DMS 273 (cell line): ENCODE measurements around the gene GTPBP8.
A peak's percentile ranks its signal among the peaks of the same experiment; 100 is the strongest.

Experiments
- DNase-seq: peaks from one replicate; lab custom pipeline; 2025; ENCODE audit not compliant: unreplicated experiment; lab: John Stamatoyannopoulos, UW

The GTPBP8 gene

DNA sequence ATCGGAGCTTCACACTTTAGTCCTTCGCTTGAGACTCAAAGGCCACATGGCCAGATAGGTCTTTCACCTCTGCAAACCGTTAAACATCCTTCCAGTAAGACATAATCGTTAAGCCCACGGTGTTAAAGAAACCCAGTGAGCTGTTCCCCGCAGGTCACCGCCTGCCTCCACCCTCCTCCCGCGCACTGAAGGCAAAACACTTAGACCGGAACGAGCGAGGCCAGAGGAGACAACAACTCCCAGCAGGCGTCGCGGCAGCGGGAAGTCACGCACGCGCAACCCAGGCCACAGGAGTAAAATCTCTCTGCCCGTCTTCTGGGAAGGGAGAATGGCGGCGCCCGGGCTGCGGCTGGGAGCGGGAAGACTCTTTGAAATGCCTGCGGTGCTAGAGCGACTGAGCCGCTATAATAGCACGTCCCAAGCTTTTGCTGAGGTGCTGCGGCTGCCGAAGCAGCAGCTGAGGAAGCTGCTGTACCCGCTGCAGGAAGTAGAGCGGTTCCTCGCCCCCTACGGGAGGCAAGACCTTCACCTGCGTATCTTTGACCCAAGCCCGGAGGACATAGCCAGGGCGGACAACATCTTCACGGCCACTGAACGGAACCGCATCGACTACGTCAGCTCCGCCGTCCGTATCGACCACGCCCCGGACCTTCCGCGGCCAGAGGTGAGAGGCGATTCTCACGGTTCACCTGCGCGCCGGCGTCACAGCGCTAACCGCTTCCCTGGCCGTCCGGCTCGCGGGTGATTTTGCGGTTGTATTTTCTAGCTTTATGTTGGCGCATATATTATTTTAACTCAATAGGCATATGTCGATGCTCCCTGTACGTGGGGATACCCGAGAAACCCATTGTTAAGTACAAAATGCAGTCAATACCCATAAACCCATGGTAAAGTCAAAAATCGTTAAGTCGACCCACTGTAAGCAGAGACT is at the start of gene GTPBP8:
TSS of gene GTPBP8 (plus strand) at position 313 of the 931 bp plus-strand sequence. CDS start at position 329, 16 bp downstream.
- DNase-seq = peak; percentile 97

DNA sequence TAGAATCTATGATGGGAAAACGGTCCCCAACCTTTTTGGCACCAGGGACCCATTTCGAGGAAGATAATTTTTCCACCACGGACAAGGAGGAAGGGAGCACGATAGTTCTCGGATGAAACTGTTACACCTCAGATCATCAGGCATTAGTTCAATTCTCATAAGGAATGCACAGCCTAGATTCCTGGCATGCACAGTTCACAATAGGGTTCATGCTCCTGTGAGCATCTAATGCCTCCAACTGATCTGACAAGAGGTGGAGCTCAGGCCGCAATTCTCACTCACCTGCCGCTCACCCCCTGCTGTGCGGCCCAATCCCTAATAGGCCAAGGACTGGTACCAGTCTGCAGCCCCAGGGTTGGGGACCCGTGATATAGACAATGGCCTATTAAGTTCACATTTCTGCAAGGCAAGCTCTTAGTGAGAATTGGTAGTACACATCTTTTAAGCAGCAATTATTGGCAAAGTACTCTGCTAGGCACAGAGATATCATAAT is 42.4 kb upstream of the GTPBP8 start:
- no peak for DNase-seq

DNA sequence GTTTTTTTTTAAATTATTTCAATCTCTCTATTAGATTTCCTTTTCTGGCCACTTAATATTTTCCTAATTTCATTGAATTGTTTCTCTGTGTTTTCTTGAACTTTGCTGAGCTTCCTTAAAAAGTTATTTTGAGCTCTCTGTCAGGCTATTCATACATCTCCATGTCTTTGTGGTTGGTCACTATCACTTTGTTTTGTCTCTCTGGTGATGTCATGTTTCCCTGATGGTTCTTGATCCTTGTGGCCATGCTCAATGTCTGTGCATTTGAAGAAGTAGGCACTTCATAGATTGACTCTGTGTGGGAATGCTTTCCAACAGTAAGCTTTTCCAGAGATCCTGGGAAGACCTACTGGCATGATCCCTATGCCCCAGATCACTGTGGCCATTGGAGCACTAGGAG is 34.4 kb upstream of the GTPBP8 start:
- no peak for DNase-seq

DNA sequence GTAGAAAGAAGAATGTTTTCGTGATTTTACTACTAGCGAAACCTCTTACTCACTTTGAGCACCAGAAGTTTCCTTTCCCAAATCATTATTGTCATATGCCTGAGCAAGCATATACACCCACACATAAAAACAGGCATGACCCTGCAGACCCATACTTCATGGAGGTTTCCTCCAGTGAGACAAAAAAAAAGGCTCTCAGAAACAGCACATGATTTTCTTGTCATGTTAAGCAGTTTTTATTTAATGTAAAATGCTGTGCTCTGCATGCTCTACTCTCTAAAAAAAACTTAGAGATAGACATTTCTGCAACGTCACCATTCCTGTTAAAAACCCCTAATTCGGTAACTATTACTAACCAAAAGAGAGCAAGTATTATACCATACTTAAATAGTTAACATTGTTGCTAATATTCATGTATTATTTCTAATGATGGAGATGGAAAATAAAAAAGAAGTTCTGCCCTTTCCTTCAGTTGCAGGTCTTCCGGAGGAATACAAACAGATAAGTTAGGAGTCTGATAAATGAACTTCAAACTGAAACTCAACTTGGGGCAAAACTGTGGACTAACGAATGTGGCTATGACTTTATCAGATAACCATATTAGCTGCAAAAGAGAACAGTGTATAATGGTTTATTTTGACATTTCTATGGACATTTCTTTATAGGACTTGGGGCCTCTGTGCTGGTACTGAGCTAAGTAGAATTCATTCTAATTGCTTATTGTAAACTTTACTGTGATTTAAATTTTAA is 31.8 kb upstream of the GTPBP8 start:
- no peak for DNase-seq

DNA sequence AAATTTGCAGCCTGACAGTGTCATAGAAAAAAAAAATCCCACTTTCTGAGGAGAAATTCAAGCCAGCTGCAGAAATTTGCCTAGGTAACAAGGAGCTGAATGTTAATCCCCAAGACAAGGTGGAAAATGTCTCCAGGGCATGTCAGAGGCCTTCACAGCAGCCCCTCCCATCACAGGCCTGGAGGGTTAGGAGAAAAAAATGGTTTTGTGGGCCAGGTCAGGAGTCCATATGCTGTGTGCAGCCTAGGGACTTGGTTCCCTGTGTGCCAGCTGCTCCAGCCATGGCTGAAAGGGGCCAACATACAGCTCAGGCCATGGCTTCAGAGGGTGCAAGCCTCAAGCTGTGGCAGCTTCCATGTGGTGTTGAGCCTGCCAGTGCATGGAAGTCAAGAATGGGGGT is 27.1 kb upstream of the GTPBP8 start:
- no peak for DNase-seq

DNA sequence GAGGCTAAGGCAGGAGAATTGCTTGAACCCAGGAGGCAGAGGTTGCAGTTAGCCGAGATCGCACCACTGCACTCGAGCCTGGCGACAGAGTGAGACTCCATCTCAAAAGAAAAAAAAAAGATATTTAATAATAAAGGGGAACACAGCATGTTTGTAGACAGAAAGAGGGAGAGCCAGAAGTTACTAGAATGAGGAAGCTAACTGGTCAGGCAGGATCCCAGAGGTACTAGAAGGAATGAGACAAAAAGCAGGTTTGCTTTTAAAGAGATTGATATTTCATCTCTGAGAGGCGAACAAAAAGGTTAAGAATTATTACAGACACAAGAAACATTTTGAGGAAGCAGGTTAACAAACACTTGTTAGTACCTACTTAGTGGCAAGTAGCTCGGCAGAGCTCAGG is 25.1 kb upstream of the GTPBP8 start:
- DNase-seq = no peak

DNA sequence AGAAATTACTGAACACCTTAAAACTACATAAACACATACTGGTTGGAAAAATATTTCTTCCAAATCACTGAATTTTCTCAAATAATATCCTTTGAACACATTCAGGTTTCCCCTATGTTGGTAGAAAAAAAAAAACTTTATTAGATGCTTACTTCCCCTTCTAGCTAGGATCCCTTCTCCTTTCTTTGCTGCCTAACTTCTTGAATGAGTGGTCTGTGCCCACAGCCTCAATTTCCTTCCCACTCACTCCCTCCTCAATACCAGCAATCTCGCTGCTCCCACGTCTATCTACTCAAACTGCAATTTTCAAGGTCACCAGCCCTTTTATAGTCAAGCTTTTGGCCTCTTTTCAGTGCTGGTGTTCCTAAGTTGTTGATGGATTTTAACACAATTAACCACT is 24.2 kb upstream of the GTPBP8 start:
- DNase-seq = no peak

DNA sequence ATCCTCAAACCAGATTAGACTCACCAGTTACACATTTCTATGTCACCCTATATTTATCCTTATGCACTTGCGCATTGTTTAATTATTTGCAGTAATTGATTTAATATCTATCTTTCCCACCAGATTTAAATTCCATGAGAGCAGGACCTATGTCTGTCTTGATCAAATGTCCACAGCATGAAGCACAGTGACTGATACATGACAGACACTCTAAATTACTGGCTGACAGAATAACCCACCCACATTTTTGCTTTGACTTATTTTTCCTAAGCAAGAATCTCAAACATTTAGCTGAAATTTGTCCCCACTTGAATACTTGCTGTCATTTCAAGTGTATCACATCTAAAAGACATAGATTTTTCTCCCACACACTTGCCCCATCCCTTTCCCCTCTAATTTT is 23.4 kb upstream of the GTPBP8 start:
- DNase-seq = no peak

DNA sequence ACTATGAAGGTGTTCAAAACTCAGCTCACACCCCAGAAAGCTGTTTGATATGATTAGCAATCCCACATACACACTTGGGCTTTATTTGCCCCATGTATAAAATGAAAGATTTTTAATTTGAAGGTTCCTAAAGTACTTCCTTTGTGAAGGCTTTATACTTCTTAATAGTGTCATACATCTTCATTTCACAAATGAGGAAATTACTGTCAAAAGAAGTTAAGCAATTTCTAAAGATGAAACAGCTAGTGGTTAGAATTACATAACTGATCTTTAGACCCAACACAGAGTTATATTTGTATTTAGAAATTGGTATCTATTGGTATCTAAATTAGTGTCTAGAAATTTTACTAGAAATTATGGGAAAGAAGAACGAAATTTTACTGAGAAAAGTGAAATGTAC is 23.0 kb upstream of the GTPBP8 start:
- no peak for DNase-seq

DNA sequence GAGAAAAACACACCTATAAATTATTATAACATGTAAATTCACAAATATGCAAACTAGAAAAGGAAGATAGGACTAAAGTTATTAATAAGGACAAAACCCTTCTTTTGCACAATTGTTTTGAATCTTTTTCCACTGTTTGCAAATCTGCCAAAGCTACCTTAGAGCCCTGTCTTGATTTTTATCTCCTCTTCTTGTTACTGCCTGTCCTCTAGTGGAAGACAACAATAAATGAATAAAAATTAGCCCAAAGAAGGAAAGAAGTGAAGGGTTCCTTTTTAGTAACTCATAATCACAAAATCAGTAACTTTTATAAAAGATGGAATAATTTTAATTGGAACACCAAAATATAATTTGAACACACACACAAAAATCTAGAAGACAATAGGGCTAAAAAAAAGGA is 18.6 kb upstream of the GTPBP8 start:
- no peak for DNase-seq

DNA sequence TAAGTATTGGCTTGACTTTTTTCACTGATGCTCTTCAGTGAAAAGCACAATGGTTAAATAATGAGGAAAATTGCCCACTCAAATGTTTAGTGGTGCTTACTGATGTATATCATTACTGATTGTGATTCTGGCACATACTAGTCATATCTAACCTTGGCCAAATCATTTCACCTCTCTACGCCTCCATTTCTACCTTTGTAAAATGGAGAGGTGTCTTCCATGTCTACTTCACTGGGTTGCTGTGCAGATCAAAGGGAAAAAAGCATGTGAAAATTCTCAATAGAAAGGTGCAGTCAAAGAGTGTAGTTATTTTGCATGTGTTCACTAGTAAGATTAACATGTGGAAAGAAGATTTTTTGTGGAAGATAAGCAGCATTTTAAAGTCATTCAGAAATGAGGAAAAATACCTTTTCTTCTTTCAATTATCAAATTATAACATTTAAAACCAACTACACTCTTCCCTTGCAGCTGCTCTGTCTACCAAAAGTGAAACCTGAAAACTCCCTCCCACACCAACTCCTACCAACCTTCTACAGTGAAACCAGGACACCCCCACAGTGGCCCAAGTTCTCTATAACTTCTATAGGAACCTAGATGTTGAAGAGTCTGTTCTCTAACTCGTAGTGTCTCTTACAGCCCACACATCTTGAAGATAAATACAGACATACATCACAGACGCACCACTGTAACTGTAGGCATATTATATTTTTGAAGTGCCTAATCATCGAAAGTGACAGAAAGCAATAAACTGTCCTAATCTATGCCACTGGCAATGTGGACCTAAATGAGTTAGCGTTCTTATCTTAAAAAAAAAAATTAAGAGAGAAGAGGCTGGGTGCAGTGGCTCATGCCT is 17.2 kb upstream of the GTPBP8 start:
- DNase-seq = no peak

DNA sequence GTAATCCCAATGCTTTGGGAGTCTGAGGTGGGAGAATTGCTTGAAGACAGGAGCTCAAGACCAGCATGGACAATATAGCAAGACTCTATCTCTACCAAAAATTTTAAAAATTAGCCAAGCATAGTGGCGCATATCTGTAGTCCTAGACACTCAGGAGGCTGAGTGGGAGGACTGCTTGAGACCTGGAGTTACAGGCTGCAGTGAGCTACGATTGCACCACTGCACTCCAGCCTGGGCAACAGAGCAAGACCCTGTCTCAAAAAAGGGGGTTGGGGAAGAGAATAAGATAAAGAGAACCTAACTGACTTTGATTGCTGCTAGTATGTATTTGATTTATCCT is 16.6 kb upstream of the GTPBP8 start:
- DNase-seq = no peak

DNA sequence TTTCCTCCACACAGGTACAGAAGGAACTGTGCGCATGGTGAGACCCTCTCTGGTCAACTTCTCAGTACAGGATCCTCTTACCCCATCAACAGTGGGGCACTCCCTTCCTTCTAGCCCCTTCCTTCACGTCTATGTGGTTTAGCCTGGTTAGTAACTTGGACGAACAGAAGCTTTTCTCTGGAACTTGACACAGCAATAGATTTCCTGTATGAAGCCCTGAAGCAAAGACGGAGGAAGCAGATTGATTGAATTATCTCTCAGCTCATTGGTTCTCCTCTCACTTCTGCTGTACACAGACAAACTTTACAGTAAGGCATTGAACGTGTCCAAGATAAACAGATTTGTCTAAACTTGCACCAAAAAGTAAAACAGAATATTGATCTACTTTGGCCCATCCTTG is 15.9 kb upstream of the GTPBP8 start, which contains the start of gene CD200R1:
TSS of gene CD200R1 (minus strand) at position 210 of the 400 bp plus-strand sequence. CDS start 246 bp downstream, outside the sequence.
- no peak for DNase-seq

DNA sequence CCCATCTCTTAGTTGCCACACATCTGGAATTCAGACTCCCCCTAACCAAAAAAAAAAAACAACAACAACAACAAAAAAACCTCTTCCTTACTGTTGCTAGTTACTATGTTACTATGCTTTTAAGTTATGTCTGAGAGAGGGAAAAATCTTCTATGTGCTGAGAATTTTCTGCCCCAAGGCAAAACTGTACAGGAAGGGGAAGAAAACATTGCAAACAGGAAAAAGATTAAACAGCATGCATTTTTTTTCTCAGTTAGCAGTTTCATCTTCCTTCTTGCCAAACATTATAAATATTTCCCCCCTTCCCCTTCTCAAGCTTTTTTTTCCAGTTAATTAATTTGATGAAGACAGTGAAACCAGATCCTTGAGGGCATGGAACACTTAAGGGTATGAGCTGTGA is 14.8 kb upstream of the GTPBP8 start:
- DNase-seq = no peak

DNA sequence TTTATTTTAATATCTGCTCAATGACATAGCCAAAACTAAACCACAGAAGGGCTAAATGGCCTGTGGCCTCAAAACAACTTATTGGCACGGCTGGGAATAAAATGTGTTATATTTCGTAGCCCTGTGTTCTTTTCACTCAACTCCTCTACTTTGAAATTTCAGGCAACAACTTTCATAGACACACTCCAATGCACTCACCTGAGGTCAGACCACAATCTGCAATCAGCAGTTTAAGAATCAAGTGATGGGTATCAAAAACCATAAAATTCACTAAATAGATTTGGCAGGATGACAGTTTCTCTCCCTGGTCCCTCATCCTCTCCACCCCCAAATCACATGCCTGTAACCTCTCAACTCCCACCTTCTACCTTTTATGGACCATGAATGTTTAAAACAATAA is 13.8 kb upstream of the GTPBP8 start:
- no peak for DNase-seq

DNA sequence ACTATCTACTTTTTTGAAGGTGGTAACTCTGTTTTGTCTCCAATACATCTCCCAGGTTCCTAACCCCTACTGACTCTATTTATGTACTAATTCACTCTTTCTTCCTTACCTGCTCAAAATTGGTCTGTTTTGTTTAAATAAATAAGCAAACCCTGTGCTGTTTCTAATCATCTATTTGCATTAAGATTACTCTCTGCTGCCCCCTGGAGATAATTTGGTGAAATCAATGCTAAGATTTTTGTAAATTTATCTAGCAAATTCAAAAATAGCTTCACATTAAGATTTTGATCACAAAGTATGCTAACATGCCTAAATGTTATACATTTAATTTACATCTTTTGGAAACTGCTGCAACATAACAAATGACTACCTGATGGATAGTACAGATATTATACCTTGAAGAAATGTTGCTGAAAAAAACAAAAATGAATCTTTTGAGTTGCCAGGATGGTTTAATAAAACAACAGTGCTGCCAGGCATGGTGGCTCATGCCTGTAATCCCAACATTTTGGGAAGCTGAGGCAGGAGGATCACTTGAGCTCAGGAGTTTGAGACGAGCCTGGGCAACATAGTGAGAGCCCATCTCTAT is 11.4 kb upstream of the GTPBP8 start:
- peak; percentile 72 for DNase-seq

DNA sequence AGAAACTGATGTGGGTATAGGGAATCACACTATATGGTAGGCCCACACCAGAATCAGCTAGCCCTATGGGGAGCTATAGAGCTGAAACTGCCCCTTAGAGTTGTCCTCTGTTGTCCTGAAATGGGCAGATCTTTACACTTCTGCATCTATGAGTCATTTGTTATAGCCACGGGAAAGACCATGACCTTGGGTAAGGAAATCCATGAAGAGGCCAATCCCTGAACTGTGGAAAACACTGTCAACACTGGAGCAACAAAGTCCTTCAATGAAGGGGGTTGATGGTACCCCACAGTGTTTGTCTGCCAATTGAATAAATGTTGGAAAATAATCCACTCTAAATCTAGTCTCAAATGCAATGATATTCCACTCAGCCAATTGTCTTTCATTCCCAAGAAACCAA is 10.7 kb upstream of the GTPBP8 start:
- no peak for DNase-seq

DNA sequence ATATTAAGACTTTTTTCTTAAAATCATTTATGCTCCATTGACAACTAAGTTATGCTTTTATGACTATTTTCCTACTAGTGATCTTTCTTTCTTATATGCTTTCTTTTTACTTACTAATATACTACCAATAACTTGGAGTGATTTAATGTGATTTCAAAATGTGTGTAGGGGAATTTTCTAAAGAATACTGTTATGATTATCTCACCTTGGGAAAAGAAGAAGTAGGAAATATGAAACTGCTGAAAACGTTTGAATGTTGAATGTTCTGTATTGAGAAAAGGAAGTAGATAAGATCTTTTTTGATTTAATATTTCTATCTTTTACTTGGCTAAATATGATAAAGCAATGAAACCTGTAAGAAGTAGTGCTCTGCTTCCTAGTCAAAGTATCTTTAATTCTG is 8.1 kb upstream of the GTPBP8 start:
- DNase-seq = no peak

DNA sequence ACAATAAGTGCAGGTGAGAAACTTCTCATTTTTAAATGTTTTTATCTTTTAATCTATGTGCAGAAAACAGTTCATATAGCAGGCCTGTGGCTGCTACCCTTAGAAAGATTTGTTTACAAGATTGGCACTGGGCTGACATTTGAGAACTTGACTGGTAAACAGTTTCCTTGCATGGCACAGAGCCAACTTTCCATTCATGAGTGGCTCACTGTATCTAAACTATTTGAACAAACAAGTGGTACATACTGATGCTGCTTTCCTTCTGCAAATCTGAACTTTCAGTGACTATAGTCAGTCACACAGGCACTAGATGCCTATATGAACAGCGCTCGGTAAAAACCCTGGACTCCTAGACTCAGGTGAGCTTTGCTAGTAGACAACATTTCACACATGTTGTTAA is 6.3 kb upstream of the GTPBP8 start:
- peak; percentile 46 for DNase-seq

DNA sequence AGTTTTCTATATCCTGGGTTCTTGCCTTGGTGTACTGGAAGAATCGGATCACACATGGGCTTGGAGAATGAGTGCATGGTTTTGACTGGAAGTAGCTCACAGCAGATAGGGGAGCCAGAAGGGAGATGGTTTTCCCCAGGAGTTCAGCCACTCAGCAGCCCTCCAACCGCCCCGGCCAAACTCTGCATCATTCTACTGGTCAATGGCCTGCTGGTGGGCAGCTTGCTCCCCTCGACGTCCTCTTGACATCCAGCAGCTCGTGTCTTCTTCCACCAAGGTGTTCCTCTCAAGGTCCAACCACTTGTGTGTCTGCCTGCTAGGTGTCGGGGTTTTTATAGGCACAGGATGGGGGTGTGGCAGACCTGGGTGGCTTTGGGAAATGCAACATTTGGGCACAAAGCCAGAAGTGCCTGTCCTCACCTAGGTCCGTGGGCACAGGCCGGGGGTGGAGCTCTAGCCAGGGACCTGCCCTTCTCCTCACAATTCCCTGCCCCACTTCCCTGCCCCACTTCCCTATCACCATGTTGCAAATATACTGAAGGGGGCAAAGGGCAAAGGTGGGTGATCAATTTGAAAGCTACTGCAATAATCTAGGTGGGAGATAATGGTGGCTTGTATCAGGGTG is 3.0 kb upstream of the GTPBP8 start:
- DNase-seq = no peak
